Body of pancreas (tissue), 4 donors: ENCODE data around the gene OR11G2. TPM values are rescaled to one million over a fixed set of nuclear protein-coding genes. Genes with fewer than 3 reads are reported as not detected.
"Not testable (repeated sequence)": the region's sequence is repeated elsewhere in the genome, so short reads cannot be mapped to it uniquely, and the experiment has no call there.

Source experiments
- ATAC-seq: fragments of 150-250 bp; one replicate; pipeline ENCODE4 v1.9.1; 2016
- DNase-seq, 4 donors: peaks; one replicate each; pipeline ENCODE4 v3.0.0-alpha.2; 2019
- H3K27ac ChIP-seq, 4 donors: fragments of 200-600 bp; sonication (generic); 1 replicate in 3 of 4; 2 replicates in 1 of 4; pipeline versions ENCODE4 v1.5.1 to v1.6.1; 2016 to 2019; ENCODE audit warnings: mild to moderate bottlenecking in 1 of 4, mixed read lengths in 1 of 4, moderate library complexity in 1 of 4
- H3K27me3 ChIP-seq, 2 donors: fragments of 200-600 bp; sonication (generic); one replicate each; pipeline ENCODE4 v1.6.0; 2016; ENCODE audit warnings: mild to moderate bottlenecking in 1 of 2
- H3K36me3 ChIP-seq, 2 donors: fragments of 200-600 bp; sonication (generic); replicated peaks in 1 of 2; 2 replicates each; pipeline ENCODE4 v1.5.1; 2016; ENCODE audit warnings: low read depth in 2 of 2; ENCODE audit not compliant: insufficient read depth in 1 of 2
- H3K4me1 ChIP-seq: fragments of 200-600 bp; sonication (generic); one replicate; pipeline ENCODE4 v1.6.0; 2016
- H3K4me3 ChIP-seq, 2 donors: fragments of 200-600 bp; sonication (generic); 1 replicate in 1 of 2; 2 replicates in 1 of 2; pipeline ENCODE4 v1.5.1; 2016 to 2019
- H3K9me3 ChIP-seq, 3 donors: fragments of 200-600 bp; sonication (generic); 1 replicate in 2 of 3; 2 replicates in 1 of 3; pipeline ENCODE4 v1.5.1; 2016
- CTCF ChIP-seq, 7 experiments: fragments of 450-650 bp in 4 of 7; fragments of 200-600 bp in 3 of 7; sonication (generic) in 3 of 7; IDR thresholded peaks; one replicate each; pipeline ENCODE4 v1.5.1; 2016 to 2019; ENCODE audit warnings: antibody characterized with exemption in 7 of 7
- POLR2A ChIP-seq, 3 donors: fragments of 450-650 bp; IDR thresholded peaks; one replicate each; pipeline ENCODE4 v1.6.1; 2016; ENCODE audit warnings: antibody characterized with exemption in 3 of 3, mild to moderate bottlenecking in 2 of 3
- WGBS, 2 donors: methylation state at CpG; one replicate each; pipeline ENCODE4 v1.1.5; 2017; 5-methylcytosine and 5-hydroxymethylcytosine counted together
- intact Hi-C: fragments of 100-400 bp; cut with DNase I; formaldehyde crosslinking; loops from one replicate; pipeline ENCODE4 v1.15.1; 2023
- total RNA-seq, 2 donors: library from RNA; depleted of rRNA; stranded (reverse); fragments of >200 nt; gene quantifications; one replicate each; pipeline ENCODE4 v1.1.0, GENCODE V29; 2016

Gene OR11G2
- total RNA-seq, 2 donors from 2014 or later = not detected

GRCh38 chr14:20197459-20197858, 6.8 kb downstream of the OR11G2 start:
- 61 to 73% methylated on average over 5 to 6 of the region's 6 CpGs for WGBS, 2 donors
- Histone ChIP-seq H3K27me3 (no peaks in the 10 kb centered on the region), H3K9me3 (no peaks in the 10 kb centered on the region), H3K4me1 (no peaks in the 10 kb centered on the region), H3K27ac (no peak overlapping the region), H3K36me3 (no peaks in the 10 kb centered on the region), H3K4me3 (no peak overlapping the region)
- TF ChIP-seq CTCF (IDR thresholded peaks at IDR 0.05) (no peak), POLR2A (IDR thresholded peaks at IDR 0.05) (no peak)
- ATAC-seq (no peak), DNase-seq (peak in 1 of 4 donors; percentile 38)
- intact Hi-C loops = no loop called here

DNA sequence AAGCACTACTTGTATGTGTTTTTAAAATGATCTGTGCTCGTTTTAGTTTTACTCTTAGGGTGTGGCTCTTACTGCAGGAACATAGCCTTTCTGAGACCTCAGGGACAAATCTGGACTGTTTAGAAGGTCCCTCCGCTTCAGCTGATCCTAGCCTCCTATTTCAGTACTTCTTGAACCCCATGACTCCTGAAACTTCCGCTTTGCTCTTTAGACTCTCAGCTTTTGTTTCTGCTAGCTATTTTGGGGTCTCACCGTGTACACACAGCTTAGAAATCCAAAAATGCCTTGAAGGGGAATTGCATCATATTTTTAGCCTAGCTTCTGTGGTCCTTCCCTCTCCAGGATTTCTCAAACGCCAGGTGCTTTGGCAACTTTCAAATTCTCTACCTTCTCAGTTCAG, 8.3 kb downstream of the OR11G2 start:
- no peak overlapping the region for H3K27ac ChIP-seq
- intact Hi-C loops = no loop called here
- no peaks in the 10 kb centered on the region for H3K36me3 ChIP-seq
- DNase-seq (no peak), ATAC-seq (no peak)
- H3K4me1 ChIP-seq = no peaks in the 10 kb centered on the region
- WGBS, 2 donors = 53 to 57% methylated on average over 5 of the region's 5 CpGs
- H3K4me3 ChIP-seq = no peak overlapping the region
- TF ChIP-seq CTCF (IDR thresholded peaks at IDR 0.05) (no peak), POLR2A (IDR thresholded peaks at IDR 0.05) (no peak)
- no peaks in the 10 kb centered on the region for H3K9me3 ChIP-seq
- no peaks in the 10 kb centered on the region for H3K27me3 ChIP-seq

DNA sequence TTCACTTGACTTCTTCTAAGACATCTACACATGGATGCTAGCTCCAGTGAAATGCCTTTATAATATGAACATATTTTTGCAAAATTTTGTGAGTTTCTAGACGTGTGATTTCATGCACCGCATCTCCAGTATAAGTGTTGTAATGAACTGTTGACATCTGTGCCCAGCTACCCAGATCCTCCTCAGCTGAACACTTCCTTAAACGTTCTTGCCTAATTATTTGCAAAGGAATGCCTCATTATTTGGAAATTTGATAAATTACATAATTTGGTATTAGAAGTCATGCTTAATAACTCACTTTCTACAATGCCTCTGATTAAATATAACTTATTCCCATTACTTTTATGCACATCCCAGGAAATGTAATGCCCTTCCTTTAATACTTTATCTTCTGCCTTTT, 14.0 kb downstream of the OR11G2 start:
- TF ChIP-seq CTCF (IDR thresholded peaks at IDR 0.05) = no peak
- no peak for TF ChIP-seq POLR2A (IDR thresholded peaks at IDR 0.05)
- Histone ChIP-seq H3K4me3 (no peak overlapping the region), H3K4me1 (no peaks in the 10 kb centered on the region), H3K36me3 (no peaks in the 10 kb centered on the region), H3K9me3 (no peaks in the 10 kb centered on the region), H3K27ac (no peak overlapping the region), H3K27me3 (no peaks in the 10 kb centered on the region)
- no peak for DNase-seq
- intact Hi-C loops = no loop called here
- WGBS, 2 donors = 51 to 52% methylated on average over 3 of the region's 3 CpGs
- no peak for ATAC-seq

DNA sequence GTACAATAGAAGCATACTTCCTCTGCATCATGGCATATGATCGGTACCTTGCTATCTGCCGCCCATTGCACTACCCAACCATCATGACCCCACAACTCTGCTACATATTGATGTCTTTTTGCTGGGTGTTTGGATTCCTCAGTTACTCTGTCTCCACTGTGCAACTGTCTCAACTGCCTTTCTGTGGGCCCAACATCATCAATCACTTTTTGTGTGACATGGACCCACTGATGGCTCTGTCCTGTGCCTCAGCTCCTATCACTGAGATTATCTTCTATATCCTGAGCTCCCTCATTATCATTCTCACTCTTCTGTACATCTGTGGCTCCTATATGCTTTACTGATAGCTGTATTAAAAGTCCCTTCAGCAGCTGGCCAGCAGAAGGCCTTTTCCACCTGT, 18.9 kb downstream of the OR11G2 start:
- intact Hi-C loops = no loop called here
- H3K4me3 ChIP-seq = no peak overlapping the region
- 95 to 96% methylated on average over 2 of the region's 2 CpGs for WGBS, 2 donors
- DNase-seq (no peak), ATAC-seq (no peak)
- TF ChIP-seq CTCF (IDR thresholded peaks at IDR 0.05) (no peak), POLR2A (IDR thresholded peaks at IDR 0.05) (no peak)
- no peak overlapping the region for H3K27ac ChIP-seq
- H3K4me1 ChIP-seq = no peaks in the 10 kb centered on the region
- no peaks in the 10 kb centered on the region for H3K36me3 ChIP-seq
- H3K27me3 ChIP-seq = no peaks in the 10 kb centered on the region
- H3K9me3 ChIP-seq = no peaks in the 10 kb centered on the region

- ATAC-seq, H3K36me3 ChIP-seq, H3K4me1 ChIP-seq, H3K27ac ChIP-seq, DNase-seq, H3K27me3 ChIP-seq, intact Hi-C loops, H3K9me3 ChIP-seq, H3K4me3 ChIP-seq: not testable (repeated sequence)
- WGBS, 2 donors = 92% methylated on average over 6 of the region's 28 CpGs; no CpG with 5 or more reads in 1 of the 2 donors
These were observed 21.7 kb downstream of the OR11G2 start for GRCh38 chr14:20212406-20212805.
